ENCODE data around the gene DHRSX. TPM values are rescaled to one million over a fixed set of nuclear protein-coding genes. Genes with fewer than 3 reads are reported as not detected.
"Not testable (repeated sequence)": the region's sequence is repeated elsewhere in the genome, so short reads cannot be mapped to it uniquely, and the experiment has no call there.

The DHRSX gene
- total RNA-seq, 2 donors from 2014 or later, result 24.0 to 35.7 TPM

- peaks cover 18% of the 10 kb centered on the region for H3K36me3 Mint-ChIP-seq
Observed at GRCh38 chrX:2284133-2284532, 216.6 kb downstream of the DHRSX start.

DNA sequence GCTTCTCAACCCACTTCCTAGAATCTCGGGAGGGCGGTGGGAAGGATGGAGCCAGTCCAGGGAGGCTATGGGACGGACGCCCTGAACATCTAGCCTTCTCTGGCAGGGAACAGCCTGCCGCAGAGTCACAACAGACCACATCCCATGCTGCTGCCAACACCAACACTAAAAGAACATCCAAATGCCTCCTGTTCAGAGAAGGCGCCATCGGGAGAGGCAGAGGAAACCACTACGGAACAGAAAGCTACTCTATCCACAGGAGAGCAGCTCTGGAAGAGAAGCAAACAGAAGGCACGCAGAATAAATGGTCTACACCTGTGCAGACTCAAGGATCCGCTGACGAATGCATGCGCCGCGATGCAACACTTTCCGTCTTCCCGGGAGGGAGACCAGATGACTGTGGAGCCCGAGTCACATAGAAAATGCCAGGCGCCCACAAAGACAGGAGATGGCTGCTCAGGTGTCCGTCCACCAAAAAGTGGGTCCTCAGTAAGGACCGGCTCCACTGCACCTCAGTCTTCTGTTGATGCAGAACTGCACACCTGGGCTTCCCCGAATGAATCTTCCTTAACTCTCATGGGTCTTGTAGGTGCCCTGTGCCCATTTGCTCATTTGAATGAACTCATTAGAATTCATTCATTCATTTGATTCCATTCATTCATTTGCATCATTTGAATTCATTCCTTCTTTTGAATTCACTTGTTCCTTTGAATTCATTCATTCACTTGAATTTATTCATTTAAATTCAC is 217.5 kb downstream of the DHRSX start:
- Mint-ChIP-seq H3K27ac (peak overlapping the region in 1 of 2 donors; percentile 37), H3K27me3 (no peaks in the 10 kb centered on the region), H3K4me3 (no peak overlapping the region), H3K36me3 (peaks cover 18% of the 10 kb centered on the region), H3K9me3 (no peaks in the 10 kb centered on the region), H3K4me1 (ENCODE audit: low read depth in 2 of 2) (peaks cover 12 to 14% of the 10 kb centered on the region in 2 donors)
- DNase-seq (ENCODE audit: low spot score), result no peak
- ATAC-seq, result no peak

More at GRCh38 chrX:2284133-2284532, 216.6 kb downstream of the DHRSX start:
- no peak for ATAC-seq
- Mint-ChIP-seq H3K27ac (no peak overlapping the region), H3K27me3 (no peaks in the 10 kb centered on the region), H3K4me3 (no peak overlapping the region), H3K9me3 (no peaks in the 10 kb centered on the region), H3K4me1 (ENCODE audit: low read depth in 2 of 2) (peaks cover 12 to 14% of the 10 kb centered on the region in 2 donors)
- no peak for DNase-seq (ENCODE audit: low spot score)

- H3K4me1 Mint-ChIP-seq (ENCODE audit: low read depth in 2 of 2), result peaks cover 12 to 14% of the 10 kb centered on the region in 2 donors
- no peaks in the 10 kb centered on the region for H3K9me3 Mint-ChIP-seq
- peak overlapping the region in 1 of 2 donors; percentile 37 for H3K27ac Mint-ChIP-seq
- no peaks in the 10 kb centered on the region for H3K27me3 Mint-ChIP-seq
- H3K36me3 Mint-ChIP-seq, result peaks cover 12% of the 10 kb centered on the region
- DNase-seq (ENCODE audit: low spot score), result no peak
- ATAC-seq, result no peak
- no peak overlapping the region for H3K4me3 Mint-ChIP-seq
Observed at GRCh38 chrX:2282490-2283090, 218.2 kb downstream of the DHRSX start.

DNA sequence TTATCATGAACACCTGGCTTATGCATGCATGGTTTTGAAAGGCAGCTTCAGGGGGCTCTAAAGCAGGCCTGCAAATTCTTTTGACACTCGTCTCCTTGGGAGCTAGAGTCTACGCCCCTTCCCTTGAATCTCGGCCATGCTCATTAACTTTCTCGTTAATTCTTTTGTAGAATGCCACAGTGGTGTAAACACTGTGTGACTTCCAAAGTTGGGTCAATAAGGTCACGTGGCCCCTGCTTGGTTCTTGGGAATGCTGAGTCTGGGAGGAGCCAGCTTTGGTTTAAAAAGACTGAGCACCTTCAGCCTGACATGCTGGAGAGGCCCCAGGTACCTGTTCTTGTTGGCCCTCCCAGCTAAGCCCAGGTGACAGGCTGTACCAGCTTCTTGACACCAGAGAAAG is 228.4 kb downstream of the DHRSX start:
- Mint-ChIP-seq H3K9me3 (no peaks in the 10 kb centered on the region), H3K36me3 (no peaks in the 10 kb centered on the region), H3K4me3 (no peak overlapping the region), H3K27ac (no peak overlapping the region), H3K27me3 (no peaks in the 10 kb centered on the region), H3K4me1 (ENCODE audit: low read depth in 2 of 2) (peaks cover 0 to 3% of the 10 kb centered on the region in 2 donors)
- ATAC-seq (no peak), DNase-seq (ENCODE audit: low spot score) (no peak)

GRCh38 chrX:2271595-2271994 is 229.2 kb downstream of the DHRSX start:
- not testable (repeated sequence) for H3K27ac Mint-ChIP-seq; ATAC-seq; H3K36me3 Mint-ChIP-seq; H3K27me3 Mint-ChIP-seq; H3K9me3 Mint-ChIP-seq; H3K4me3 Mint-ChIP-seq; H3K4me1 Mint-ChIP-seq (ENCODE audit: low read depth in 2 of 2); DNase-seq (ENCODE audit: low spot score)

GRCh38 chrX:2270783-2271182 is 230.0 kb downstream of the DHRSX start:
- not testable (repeated sequence) for H3K36me3 Mint-ChIP-seq; DNase-seq (ENCODE audit: low spot score); H3K27ac Mint-ChIP-seq; H3K9me3 Mint-ChIP-seq; H3K27me3 Mint-ChIP-seq; ATAC-seq; H3K4me3 Mint-ChIP-seq; H3K4me1 Mint-ChIP-seq (ENCODE audit: low read depth in 2 of 2)

DNA sequence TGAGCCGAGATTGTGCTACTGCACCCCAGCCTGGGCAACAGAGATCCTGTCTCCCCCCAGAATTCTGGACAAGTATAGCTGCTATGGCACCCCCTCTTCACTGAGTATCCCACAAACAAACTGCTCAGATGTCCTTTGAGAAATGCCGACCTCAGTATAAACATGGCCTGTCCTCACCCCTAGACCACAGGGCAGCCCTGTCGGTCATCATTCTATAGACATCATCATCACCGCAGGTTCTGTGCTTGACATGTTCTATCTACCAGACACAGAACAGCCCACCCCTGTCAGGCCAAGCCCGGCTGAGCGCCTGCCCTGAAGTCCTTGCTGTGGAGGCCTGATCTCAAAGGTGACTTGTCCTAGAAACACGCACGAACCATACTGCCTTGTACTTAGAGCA is 232.9 kb downstream of the DHRSX start:
- Mint-ChIP-seq H3K27me3 (no peaks in the 10 kb centered on the region), H3K4me1 (ENCODE audit: low read depth in 2 of 2) (peaks cover 0 to 3% of the 10 kb centered on the region in 2 donors), H3K9me3 (no peaks in the 10 kb centered on the region), H3K36me3 (no peaks in the 10 kb centered on the region), H3K4me3 (no peak overlapping the region), H3K27ac (no peak overlapping the region)
- DNase-seq (ENCODE audit: low spot score) (no peak), ATAC-seq (no peak)

- Mint-ChIP-seq H3K4me1 (ENCODE audit: low read depth in 2 of 2) (peaks cover 0 to 3% of the 10 kb centered on the region in 2 donors), H3K9me3 (no peaks in the 10 kb centered on the region), H3K27me3 (no peaks in the 10 kb centered on the region), H3K4me3 (no peak overlapping the region), H3K27ac (no peak overlapping the region), H3K36me3 (no peaks in the 10 kb centered on the region)
- ATAC-seq, result no peak
- DNase-seq (ENCODE audit: low spot score), result no peak
Observed at GRCh38 chrX:2266445-2267349, 234.1 kb downstream of the DHRSX start.

GRCh38 chrX:2265658-2266444 is 234.9 kb downstream of the DHRSX start:
- not testable (repeated sequence) for H3K4me3 Mint-ChIP-seq; ATAC-seq; H3K36me3 Mint-ChIP-seq; DNase-seq (ENCODE audit: low spot score); H3K27ac Mint-ChIP-seq; H3K9me3 Mint-ChIP-seq; H3K27me3 Mint-ChIP-seq; H3K4me1 Mint-ChIP-seq (ENCODE audit: low read depth in 2 of 2)

GRCh38 chrX:2264179-2265030 is 236.4 kb downstream of the DHRSX start:
- ATAC-seq, result no peak

GRCh38 chrX:2263203-2263602 is 237.6 kb downstream of the DHRSX start:
- Mint-ChIP-seq H3K4me3 (no peak overlapping the region), H3K27ac (no peak overlapping the region), H3K4me1 (ENCODE audit: low read depth in 2 of 2) (peaks cover 0 to 3% of the 10 kb centered on the region in 2 donors), H3K36me3 (no peaks in the 10 kb centered on the region), H3K27me3 (no peaks in the 10 kb centered on the region), H3K9me3 (no peaks in the 10 kb centered on the region)
- DNase-seq (ENCODE audit: low spot score) (no peak), ATAC-seq (peak in 1 of 2 donors; percentile 4)

More at GRCh38 chrX:2264179-2265030, 236.4 kb downstream of the DHRSX start:
- Mint-ChIP-seq H3K9me3 (no peaks in the 10 kb centered on the region), H3K4me1 (ENCODE audit: low read depth in 2 of 2) (peaks cover 0 to 3% of the 10 kb centered on the region in 2 donors), H3K4me3 (no peak overlapping the region), H3K27me3 (no peaks in the 10 kb centered on the region), H3K27ac (no peak overlapping the region), H3K36me3 (no peaks in the 10 kb centered on the region)
- DNase-seq (ENCODE audit: low spot score), result no peak

DNA sequence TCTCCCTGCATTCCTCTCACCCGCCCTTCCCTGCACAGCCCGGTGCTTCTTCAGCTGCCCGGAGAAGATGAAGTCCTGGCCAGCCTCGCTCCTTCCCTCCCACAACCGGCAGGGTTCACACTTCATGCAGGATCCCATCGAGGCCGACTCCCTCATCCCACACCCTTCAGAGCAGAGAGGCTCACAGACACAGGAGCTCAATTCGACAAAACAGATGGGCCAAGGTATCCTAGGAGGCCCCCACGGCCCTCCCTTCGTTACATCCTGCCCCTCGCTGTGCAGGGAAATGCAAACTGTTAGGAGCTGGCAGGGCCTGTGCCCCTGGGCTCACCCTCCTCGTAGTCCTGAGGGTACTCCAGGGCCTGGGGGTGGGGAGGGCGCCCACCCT is 238.1 kb downstream of the DHRSX start:
- ATAC-seq (peak in 1 of 2 donors; percentile 19), DNase-seq (ENCODE audit: low spot score) (no peak)
- Mint-ChIP-seq H3K27me3 (no peaks in the 10 kb centered on the region), H3K4me1 (ENCODE audit: low read depth in 2 of 2) (peaks cover 0 to 6% of the 10 kb centered on the region in 2 donors), H3K4me3 (no peak overlapping the region), H3K36me3 (no peaks in the 10 kb centered on the region), H3K9me3 (no peaks in the 10 kb centered on the region), H3K27ac (no peak overlapping the region)
